Activated naive CD8-positive, alpha-beta T cell treated with anti-CD3 and anti-CD28 coated beads, Interleukin-2, amount 50 U/mL, for 24 hours (primary cell): ENCODE measurements around the gene POU2F2.
"Not testable (repeated sequence)": the region's sequence is repeated elsewhere in the genome, so short reads cannot be mapped to it uniquely, and the experiment has no call there.

Experiments
- ATAC-seq: fragments of 150-1000 bp; cut with Tn5 transposase; one replicate; pipeline ENCODE4 v1.10.0; 2021
- DNase-seq: peaks from one replicate; pipeline ENCODE4 v3.0.0; 2021
- H3K27ac Mint-ChIP-seq: one replicate; pipeline ENCODE4 v1.8.0; 2021; ENCODE audit warnings: mild to moderate bottlenecking, mixed read lengths
- H3K27me3 Mint-ChIP-seq: one replicate; pipeline ENCODE4 v1.8.0; 2021; ENCODE audit warnings: mixed read lengths
- H3K36me3 Mint-ChIP-seq: one replicate; pipeline ENCODE4 v1.8.0; 2021; ENCODE audit warnings: low read depth, mixed read lengths
- H3K4me1 Mint-ChIP-seq: one replicate; pipeline ENCODE4 v1.8.0; 2021; ENCODE audit warnings: mixed read lengths
- H3K4me3 Mint-ChIP-seq: one replicate; pipeline ENCODE4 v1.8.0; 2021; ENCODE audit warnings: mild to moderate bottlenecking, moderate library complexity, mixed read lengths
- H3K9me3 Mint-ChIP-seq: one replicate; pipeline ENCODE4 v1.8.0; 2021; ENCODE audit warnings: mixed read lengths

Gene POU2F2

GRCh38 chr19:42110658-42111057 is 21.6 kb downstream of the POU2F2 start:
- peaks cover 69% of the 10 kb centered on the region for H3K4me1 Mint-ChIP-seq

GRCh38 chr19:42109896-42110295 is 22.4 kb downstream of the POU2F2 start:
- Mint-ChIP-seq H3K36me3 (peaks cover 37% of the 10 kb centered on the region), H3K27ac (no peak overlapping the region), H3K9me3 (no peaks in the 10 kb centered on the region), H3K4me1 (peaks cover 69% of the 10 kb centered on the region), H3K27me3 (no peaks in the 10 kb centered on the region), H3K4me3 (no peak overlapping the region)
- DNase-seq (no peak), ATAC-seq (no peak)

More at GRCh38 chr19:42110658-42111057, 21.6 kb downstream of the POU2F2 start:
- no peaks in the 10 kb centered on the region for H3K9me3 Mint-ChIP-seq
- no peaks in the 10 kb centered on the region for H3K27me3 Mint-ChIP-seq
- DNase-seq = no peak
- H3K36me3 Mint-ChIP-seq = peaks cover 40% of the 10 kb centered on the region
- no peak overlapping the region for H3K4me3 Mint-ChIP-seq
- ATAC-seq = no peak
- H3K27ac Mint-ChIP-seq = peak overlapping the region; percentile 57

- H3K4me1 Mint-ChIP-seq = peaks cover 62% of the 10 kb centered on the region
- peak; percentile 87 for ATAC-seq
- H3K4me3 Mint-ChIP-seq = no peak overlapping the region
These were observed 23.5 kb downstream of the POU2F2 start for GRCh38 chr19:42108527-42109389.

GRCh38 chr19:42105368-42105767 is 26.9 kb downstream of the POU2F2 start:
- DNase-seq (no peak), ATAC-seq (peak; percentile 48)
- H3K9me3 Mint-ChIP-seq = no peaks in the 10 kb centered on the region
- H3K4me3 Mint-ChIP-seq = no peak overlapping the region
- H3K36me3 Mint-ChIP-seq = peaks cover 25% of the 10 kb centered on the region
- H3K27me3 Mint-ChIP-seq = no peaks in the 10 kb centered on the region
- H3K4me1 Mint-ChIP-seq = peaks cover 31% of the 10 kb centered on the region
- peak overlapping the region; percentile 52 for H3K27ac Mint-ChIP-seq

More at GRCh38 chr19:42108527-42109389, 23.5 kb downstream of the POU2F2 start:
- DNase-seq = peak; percentile 91
- H3K27me3 Mint-ChIP-seq = no peaks in the 10 kb centered on the region
- H3K36me3 Mint-ChIP-seq = peaks cover 38% of the 10 kb centered on the region
- H3K27ac Mint-ChIP-seq = no peak overlapping the region
- H3K9me3 Mint-ChIP-seq = no peaks in the 10 kb centered on the region

- Mint-ChIP-seq H3K4me3 (no peak overlapping the region), H3K27me3 (no peaks in the 10 kb centered on the region), H3K27ac (no peak overlapping the region), H3K36me3 (peaks cover 31% of the 10 kb centered on the region), H3K4me1 (peaks cover 20% of the 10 kb centered on the region), H3K9me3 (no peaks in the 10 kb centered on the region)
- ATAC-seq (no peak), DNase-seq (no peak)
These were observed 29.4 kb downstream of the POU2F2 start for GRCh38 chr19:42102877-42103276.

- not testable (repeated sequence) for H3K27ac Mint-ChIP-seq, H3K4me3 Mint-ChIP-seq, H3K27me3 Mint-ChIP-seq, H3K4me1 Mint-ChIP-seq, DNase-seq, H3K9me3 Mint-ChIP-seq, ATAC-seq
- H3K36me3 Mint-ChIP-seq = peaks cover 35% of the 10 kb centered on the region
These were observed 32.0 kb downstream of the POU2F2 start for GRCh38 chr19:42100241-42100640.

GRCh38 chr19:42099336-42099925 is 32.8 kb downstream of the POU2F2 start:
- H3K27me3 Mint-ChIP-seq = no peaks in the 10 kb centered on the region
- H3K36me3 Mint-ChIP-seq = peaks cover 37% of the 10 kb centered on the region
- H3K9me3 Mint-ChIP-seq = no peaks in the 10 kb centered on the region
- H3K4me3 Mint-ChIP-seq = no peak overlapping the region
- DNase-seq (no peak), ATAC-seq (no peak)
- peaks cover 2% of the 10 kb centered on the region for H3K4me1 Mint-ChIP-seq
- no peak overlapping the region for H3K27ac Mint-ChIP-seq

- no peaks in the 10 kb centered on the region for H3K27me3 Mint-ChIP-seq
- H3K4me1 Mint-ChIP-seq = no peaks in the 10 kb centered on the region
- H3K27ac Mint-ChIP-seq = no peak overlapping the region
- H3K36me3 Mint-ChIP-seq = peaks cover 42% of the 10 kb centered on the region
- H3K4me3 Mint-ChIP-seq = no peak overlapping the region
- ATAC-seq = no peak
- no peaks in the 10 kb centered on the region for H3K9me3 Mint-ChIP-seq
- no peak for DNase-seq
These were observed 33.5 kb downstream of the POU2F2 start for GRCh38 chr19:42098781-42099180.

GRCh38 chr19:42097461-42097860 is 34.8 kb downstream of the POU2F2 start:
- no peaks in the 10 kb centered on the region for H3K27me3 Mint-ChIP-seq
- no peak overlapping the region for H3K27ac Mint-ChIP-seq
- H3K9me3 Mint-ChIP-seq = no peaks in the 10 kb centered on the region
- H3K4me1 Mint-ChIP-seq = no peaks in the 10 kb centered on the region
- H3K36me3 Mint-ChIP-seq = peaks cover 34% of the 10 kb centered on the region
- no peak overlapping the region for H3K4me3 Mint-ChIP-seq
- DNase-seq (no peak), ATAC-seq (no peak)

GRCh38 chr19:42096255-42096837 is 35.9 kb downstream of the POU2F2 start:
- ATAC-seq (no peak), DNase-seq (no peak)
- Mint-ChIP-seq H3K36me3 (peaks cover 36% of the 10 kb centered on the region), H3K9me3 (no peaks in the 10 kb centered on the region), H3K4me3 (no peak overlapping the region), H3K27ac (no peak overlapping the region), H3K27me3 (no peaks in the 10 kb centered on the region), H3K4me1 (peaks cover 2% of the 10 kb centered on the region)

- H3K4me3 Mint-ChIP-seq = no peak overlapping the region
- H3K4me1 Mint-ChIP-seq = peaks cover 6% of the 10 kb centered on the region
- DNase-seq = no peak
- peaks cover 36% of the 10 kb centered on the region for H3K36me3 Mint-ChIP-seq
- H3K27ac Mint-ChIP-seq = no peak overlapping the region
- H3K27me3 Mint-ChIP-seq = no peaks in the 10 kb centered on the region
- ATAC-seq = no peak
- no peaks in the 10 kb centered on the region for H3K9me3 Mint-ChIP-seq
These were observed 36.4 kb downstream of the POU2F2 start for GRCh38 chr19:42095814-42096230.

- Mint-ChIP-seq H3K27me3 (no peaks in the 10 kb centered on the region), H3K27ac (no peak overlapping the region), H3K4me3 (no peak overlapping the region), H3K36me3 (peaks cover 40% of the 10 kb centered on the region), H3K4me1 (peaks cover 10% of the 10 kb centered on the region), H3K9me3 (no peaks in the 10 kb centered on the region)
- DNase-seq (no peak), ATAC-seq (no peak)
These were observed 37.0 kb downstream of the POU2F2 start for GRCh38 chr19:42095142-42095813.

- no peak for DNase-seq
- no peak overlapping the region for H3K4me3 Mint-ChIP-seq
- no peaks in the 10 kb centered on the region for H3K9me3 Mint-ChIP-seq
- no peak overlapping the region for H3K27ac Mint-ChIP-seq
- no peaks in the 10 kb centered on the region for H3K27me3 Mint-ChIP-seq
- peaks cover 21% of the 10 kb centered on the region for H3K4me1 Mint-ChIP-seq
- peaks cover 43% of the 10 kb centered on the region for H3K36me3 Mint-ChIP-seq
- no peak for ATAC-seq
These were observed 38.3 kb downstream of the POU2F2 start for GRCh38 chr19:42093926-42094325.

- DNase-seq = no peak
- Mint-ChIP-seq H3K27me3 (no peaks in the 10 kb centered on the region), H3K36me3 (peaks cover 40% of the 10 kb centered on the region), H3K4me3 (no peak overlapping the region), H3K4me1 (peaks cover 26% of the 10 kb centered on the region), H3K27ac (no peak overlapping the region), H3K9me3 (no peaks in the 10 kb centered on the region)
- no peak for ATAC-seq
These were observed 38.7 kb downstream of the POU2F2 start for GRCh38 chr19:42093505-42093904.
